SK-N-MC (cell line): ENCODE data around the gene CDH12.

Experiments
- EZH2 ChIP-seq: fragments of 200-600 bp; sonication (generic); IDR thresholded peaks from one replicate; pipeline ENCODE4 v1.6.1; 2017; ENCODE audit warnings: antibody characterized with exemption
- POLR2AphosphoS5 ChIP-seq: IDR thresholded peaks from 2 replicates; pipeline ENCODE4 v1.6.1; 2012; ENCODE audit warnings: mild to moderate bottlenecking, low read depth, low read length, borderline replicate concordance

- TF ChIP-seq POLR2AphosphoS5 (no peak), EZH2 (no peak)
Observed at GRCh38 chr5:22719842-22720241, 133.3 kb downstream of the CDH12 start.
